ENCODE results near the gene PAPSS1.

PAPSS1 gene

GRCh38 chr4:107751670-107752069 is 31.6 kb upstream of the PAPSS1 start:
- no peak overlapping the region for H3K27ac Mint-ChIP-seq
- peaks cover 5% of the 10 kb centered on the region for H3K4me1 Mint-ChIP-seq
- H3K4me3 Mint-ChIP-seq = no peak overlapping the region
- TF ChIP-seq CTCF (IDR thresholded peaks at IDR 0.05; ENCODE audit: unreplicated experiment in 3 of 3) = no peak
- H3K27me3 Mint-ChIP-seq (ENCODE audit: low read depth) = no peaks in the 10 kb centered on the region
- peaks cover 3% of the 10 kb centered on the region for H3K9me3 Mint-ChIP-seq
- no peaks in the 10 kb centered on the region for H3K36me3 Mint-ChIP-seq (ENCODE audit: low read depth)

- Mint-ChIP-seq H3K4me3 (no peak overlapping the region), H3K4me1 (no peaks in the 10 kb centered on the region)
Measured at GRCh38 chr4:107747748-107748486, 27.9 kb upstream of the PAPSS1 start.

GRCh38 chr4:107746161-107746560 is 26.1 kb upstream of the PAPSS1 start:
- H3K27ac Mint-ChIP-seq = no peak overlapping the region
- no peaks in the 10 kb centered on the region for H3K27me3 Mint-ChIP-seq (ENCODE audit: low read depth)
- no peak overlapping the region for H3K4me3 Mint-ChIP-seq
- no peak for TF ChIP-seq CTCF (IDR thresholded peaks at IDR 0.05; ENCODE audit: unreplicated experiment in 3 of 3)
- peaks cover 9% of the 10 kb centered on the region for H3K4me1 Mint-ChIP-seq
- H3K36me3 Mint-ChIP-seq (ENCODE audit: low read depth) = no peaks in the 10 kb centered on the region
- peaks cover 6% of the 10 kb centered on the region for H3K9me3 Mint-ChIP-seq

More at GRCh38 chr4:107747748-107748486, 27.9 kb upstream of the PAPSS1 start:
- Mint-ChIP-seq H3K36me3 (ENCODE audit: low read depth) (no peaks in the 10 kb centered on the region), H3K27me3 (ENCODE audit: low read depth) (no peaks in the 10 kb centered on the region), H3K9me3 (peaks cover 4% of the 10 kb centered on the region), H3K27ac (no peak overlapping the region)
- no peak for TF ChIP-seq CTCF (IDR thresholded peaks at IDR 0.05; ENCODE audit: unreplicated experiment in 3 of 3)

- Mint-ChIP-seq H3K4me1 (peaks cover 21% of the 10 kb centered on the region), H3K36me3 (ENCODE audit: low read depth) (no peaks in the 10 kb centered on the region), H3K9me3 (peaks cover 6% of the 10 kb centered on the region), H3K4me3 (no peak overlapping the region), H3K27ac (no peak overlapping the region), H3K27me3 (ENCODE audit: low read depth) (no peaks in the 10 kb centered on the region)
- no peak for TF ChIP-seq CTCF (IDR thresholded peaks at IDR 0.05; ENCODE audit: unreplicated experiment in 3 of 3)
Measured at GRCh38 chr4:107744532-107744931, 24.5 kb upstream of the PAPSS1 start.

- H3K27me3 Mint-ChIP-seq (ENCODE audit: low read depth) = no peaks in the 10 kb centered on the region
- peaks cover 6% of the 10 kb centered on the region for H3K9me3 Mint-ChIP-seq
Measured at GRCh38 chr4:107743532-107743931, 23.5 kb upstream of the PAPSS1 start.

More at GRCh38 chr4:107743532-107743931, 23.5 kb upstream of the PAPSS1 start:
- Mint-ChIP-seq H3K4me1 (peaks cover 21% of the 10 kb centered on the region), H3K27ac (no peak overlapping the region), H3K36me3 (ENCODE audit: low read depth) (no peaks in the 10 kb centered on the region), H3K4me3 (no peak overlapping the region)
- TF ChIP-seq CTCF (IDR thresholded peaks at IDR 0.05; ENCODE audit: unreplicated experiment in 3 of 3) = no peak
